Fibroblast of the conjunctiva (primary cell): Measurements from ENCODE around the gene ABCG1.

Source experiments
- DNase-seq: peaks from one replicate; pipeline ENCODE4 v3.0.0-alpha.2; 2010; ENCODE audit warnings: low read depth

Gene ABCG1

GRCh38 chr21:42330380-42331371 lies 111.7 kb downstream of the ABCG1 start:
- DNase-seq = no peak

DNA sequence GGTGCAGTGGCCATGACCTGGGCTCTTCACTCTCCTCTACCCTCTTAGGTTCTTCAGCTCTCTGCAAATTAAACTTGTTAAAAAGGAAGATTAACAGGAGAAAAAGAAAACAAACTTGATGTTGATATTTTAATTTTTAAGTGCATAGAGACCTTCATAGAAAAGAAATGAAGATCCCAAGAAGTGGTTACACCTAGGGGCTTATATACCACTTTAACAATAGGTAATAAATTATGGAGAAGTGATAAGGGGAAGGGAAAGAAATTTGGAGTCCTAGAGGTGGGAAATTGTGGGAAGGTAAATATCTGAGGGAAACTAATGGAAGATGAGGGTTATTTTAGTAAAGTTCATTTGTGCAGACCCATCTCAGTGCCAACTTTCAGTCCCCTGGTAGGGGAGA lies 112.7 kb downstream of the ABCG1 start:
- no peak for DNase-seq

- DNase-seq = no peak
Observed at GRCh38 chr21:42332557-42333317, 113.8 kb downstream of the ABCG1 start.

DNA sequence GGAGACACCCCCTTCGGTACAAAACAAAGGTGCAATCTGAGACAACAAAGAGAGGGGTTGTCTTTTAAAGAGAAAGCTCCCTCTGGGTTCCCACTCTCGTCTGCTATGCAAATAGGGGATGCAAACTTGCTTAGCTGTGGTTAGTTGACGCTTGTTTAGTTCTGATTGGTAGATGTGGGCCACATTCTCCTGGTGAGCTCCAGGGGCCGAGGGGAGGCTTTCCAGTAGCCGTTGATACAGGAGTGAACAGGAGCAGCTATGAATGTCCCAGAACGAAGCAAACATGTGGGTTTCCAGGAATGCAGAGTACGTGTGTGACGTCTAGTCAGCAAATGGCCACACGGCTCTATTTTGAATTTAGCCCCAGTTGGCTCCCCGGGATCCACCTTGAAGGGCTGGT lies 117.1 kb downstream of the ABCG1 start:
- no peak for DNase-seq

GRCh38 chr21:42337276-42337675 lies 118.3 kb downstream of the ABCG1 start:
- no peak for DNase-seq

DNA sequence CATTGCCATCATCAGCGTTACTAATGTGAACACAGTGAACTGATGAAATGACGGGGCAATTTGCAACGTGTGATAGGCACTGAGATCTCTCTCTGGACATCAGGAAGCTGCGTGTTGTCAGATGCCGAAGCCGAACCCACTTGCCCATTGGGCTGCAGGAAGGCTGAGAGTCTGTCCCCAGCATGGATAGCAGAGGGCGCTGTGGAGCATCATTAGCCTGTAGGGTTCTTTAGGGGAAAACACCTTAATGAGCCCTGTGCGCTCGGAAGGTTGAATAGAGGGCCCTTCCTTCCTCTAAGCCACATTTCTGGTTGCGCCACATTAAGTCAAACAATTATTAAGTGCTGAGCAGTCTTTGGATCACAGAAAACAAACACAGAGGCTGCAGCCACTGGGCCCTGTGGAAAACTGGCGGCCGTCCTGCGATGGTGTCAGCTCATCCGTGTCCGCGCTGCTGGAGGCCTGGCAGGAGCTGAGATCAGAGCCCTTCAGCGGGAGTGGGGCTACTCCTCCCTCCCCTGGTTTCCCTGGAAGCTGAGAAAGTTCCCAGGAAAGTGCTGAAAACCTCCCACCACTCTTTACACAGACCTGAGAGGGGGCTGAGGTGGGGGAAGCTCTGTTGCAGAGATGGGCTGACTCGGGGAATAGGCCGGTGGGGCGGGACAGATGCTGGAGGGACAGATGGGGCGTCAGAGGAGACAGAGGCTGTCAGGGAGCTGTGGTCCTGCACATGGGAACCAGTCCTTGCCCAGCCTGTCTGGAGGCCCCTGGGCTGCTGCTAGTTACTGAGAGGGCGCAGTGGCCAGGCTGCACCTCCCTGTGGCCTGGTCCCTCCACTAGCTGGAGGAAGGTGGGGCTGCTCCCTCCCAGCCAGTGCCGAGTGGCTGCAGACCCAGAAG lies 119.1 kb downstream of the ABCG1 start:
- DNase-seq = peak; percentile 12

DNA sequence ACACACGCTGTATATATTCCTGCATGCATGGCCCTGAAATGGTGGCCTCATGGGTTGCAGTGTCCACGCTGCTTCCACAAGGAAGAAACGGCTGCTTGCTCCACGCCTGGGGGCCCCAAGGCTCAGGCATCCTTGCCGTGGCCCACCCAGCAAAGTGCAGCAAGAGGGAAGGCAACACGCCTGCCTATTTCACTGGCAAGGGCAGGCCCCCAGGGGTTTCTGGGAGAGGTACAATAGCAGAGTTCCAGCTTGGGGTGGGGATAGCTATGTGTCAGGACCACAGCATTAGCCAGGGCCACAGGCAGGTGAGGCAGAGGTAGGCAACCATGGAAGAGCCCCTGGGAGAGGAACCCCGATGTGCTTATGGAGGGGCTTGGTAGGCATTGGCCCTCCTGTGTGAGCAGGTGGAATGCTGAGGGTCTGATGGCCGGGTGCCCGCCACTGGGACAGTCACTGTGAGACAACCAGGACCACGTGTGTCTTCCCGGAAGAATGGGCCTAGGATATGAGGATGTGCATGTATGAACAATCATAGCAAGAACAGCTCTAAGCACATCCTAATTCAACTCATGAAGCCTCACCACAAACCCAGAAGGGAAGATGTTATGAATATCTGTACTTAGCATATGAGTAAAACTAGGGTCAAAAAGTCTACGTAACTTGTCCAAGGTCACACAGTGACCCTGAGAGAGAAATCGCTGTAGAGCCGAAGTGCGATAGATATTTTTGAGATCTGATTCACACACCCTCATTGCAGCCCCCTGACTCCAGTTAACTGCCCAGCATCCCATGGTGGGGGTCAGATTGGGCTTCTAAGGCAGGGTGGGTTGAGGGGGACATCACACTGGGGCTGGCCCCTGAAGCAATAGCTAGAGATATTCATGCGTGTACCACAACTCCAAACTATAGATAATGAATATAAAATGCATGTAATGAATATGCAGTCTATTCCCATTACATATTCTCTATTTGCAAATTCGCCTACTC lies 120.1 kb downstream of the ABCG1 start:
- no peak for DNase-seq

GRCh38 chr21:42340187-42341050 lies 121.5 kb downstream of the ABCG1 start:
- no peak for DNase-seq

DNA sequence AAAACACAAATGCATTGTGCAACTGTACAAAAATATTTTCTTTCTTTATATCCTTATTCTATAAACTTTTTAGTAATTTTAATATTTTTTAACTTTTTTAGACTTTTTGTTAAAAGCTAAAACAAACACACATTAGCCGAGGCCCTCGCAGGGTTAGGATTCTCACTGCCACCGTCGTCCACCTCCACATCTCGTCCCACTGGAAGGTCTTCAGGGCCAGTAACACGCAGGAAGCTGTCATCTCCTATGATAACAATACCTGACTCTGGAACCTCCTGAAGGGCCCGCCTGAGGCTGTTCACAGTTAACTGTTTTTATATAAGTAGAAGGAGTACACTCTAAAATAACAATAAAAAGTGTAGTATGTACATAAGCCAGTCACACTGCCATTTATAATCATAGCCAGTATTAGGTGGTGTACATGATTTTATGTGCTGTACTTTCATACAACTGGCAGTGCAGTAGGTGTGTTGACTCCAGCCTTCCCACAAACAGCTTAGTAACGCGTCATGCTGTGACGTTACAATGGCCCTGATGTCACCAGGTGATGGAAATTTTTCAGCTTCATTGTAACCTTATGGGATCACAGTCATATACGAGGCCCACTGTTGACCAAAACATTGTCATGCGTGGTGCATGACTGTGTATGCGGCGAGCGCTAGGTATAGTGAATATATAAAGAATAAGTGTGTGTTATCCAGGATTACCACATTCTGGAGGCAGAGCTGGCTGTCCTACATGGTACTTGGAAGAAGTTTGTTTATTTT lies 123.0 kb downstream of the ABCG1 start:
- no peak for DNase-seq

GRCh38 chr21:42343101-42343500 lies 124.2 kb downstream of the ABCG1 start:
- DNase-seq = no peak

- no peak for DNase-seq
Observed at GRCh38 chr21:42343556-42343955, 124.6 kb downstream of the ABCG1 start.

DNA sequence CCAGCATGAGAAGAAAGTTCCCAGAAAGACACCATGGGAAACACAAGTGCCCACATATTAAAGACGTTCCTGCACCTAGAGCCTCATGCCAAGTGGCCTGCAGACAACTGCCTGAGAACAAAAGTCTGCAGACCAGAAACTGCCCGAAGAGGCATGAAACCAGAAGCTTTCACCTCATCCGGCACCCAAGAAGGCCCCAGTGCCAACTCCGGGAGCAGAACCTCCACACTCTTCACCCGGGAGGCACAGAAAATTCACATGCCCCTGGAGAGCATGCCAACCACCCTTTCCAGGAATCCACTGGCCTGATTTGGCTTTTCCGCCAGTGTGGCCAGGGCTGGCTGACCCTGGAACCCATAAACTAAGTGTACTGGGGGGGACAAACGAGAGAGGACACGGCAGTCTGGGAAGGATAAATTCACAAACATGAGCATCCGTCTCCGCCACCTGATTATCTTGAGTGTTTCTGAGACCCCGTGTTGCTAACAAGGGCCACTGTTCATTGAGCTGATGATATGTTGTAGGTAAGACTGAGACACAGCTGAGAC lies 125.1 kb downstream of the ABCG1 start:
- DNase-seq = no peak

GRCh38 chr21:42344631-42345030 lies 125.7 kb downstream of the ABCG1 start:
- no peak for DNase-seq

GRCh38 chr21:42346441-42346840 lies 127.5 kb downstream of the ABCG1 start:
- no peak for DNase-seq
